Activated naive CD4-positive, alpha-beta T cell treated with anti-CD3 and anti-CD28 coated beads, Interleukin-2, amount 50 U/mL, for 24 hours (primary cell): ENCODE results near the gene CDC42BPB.

Experiments used
- H3K27ac Mint-ChIP-seq: one replicate; pipeline ENCODE4 v1.8.0; 2021; ENCODE audit warnings: mild to moderate bottlenecking, mixed read lengths
- H3K27me3 Mint-ChIP-seq: one replicate; pipeline ENCODE4 v1.8.0; 2021; ENCODE audit warnings: mixed read lengths
- H3K36me3 Mint-ChIP-seq: one replicate; pipeline ENCODE4 v1.8.0; 2021; ENCODE audit warnings: mixed read lengths
- H3K4me1 Mint-ChIP-seq: one replicate; pipeline ENCODE4 v1.8.0; 2021; ENCODE audit warnings: mixed read lengths
- H3K4me3 Mint-ChIP-seq: one replicate; pipeline ENCODE4 v1.8.0; 2021; ENCODE audit warnings: mild to moderate bottlenecking, mixed read lengths
- H3K9me3 Mint-ChIP-seq: one replicate; pipeline ENCODE4 v1.8.0; 2021; ENCODE audit warnings: mixed read lengths

CDC42BPB gene

DNA sequence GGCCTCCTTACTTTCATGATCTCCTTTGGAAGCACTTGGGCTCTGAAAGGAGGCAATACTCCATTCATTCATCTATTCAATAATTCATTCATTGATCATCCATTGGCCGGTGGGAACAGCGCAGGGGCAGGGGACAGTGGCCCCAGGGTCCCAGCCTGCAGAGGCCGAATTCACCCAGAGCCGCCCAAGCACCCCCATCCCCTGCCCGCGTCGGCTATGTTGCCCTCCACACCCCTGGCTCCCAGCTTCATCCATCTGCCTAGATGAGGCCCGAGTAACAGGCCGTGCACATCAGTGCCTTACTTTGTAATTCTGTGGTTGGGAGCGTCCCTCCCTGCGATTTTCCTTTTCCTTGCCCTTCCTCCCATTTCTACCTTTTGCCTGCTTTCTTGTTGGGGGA, 131.7 kb downstream of the CDC42BPB start:
- H3K4me1 Mint-ChIP-seq, result peaks cover 10% of the 10 kb centered on the region
- H3K9me3 Mint-ChIP-seq, result no peaks in the 10 kb centered on the region
- peaks cover 4% of the 10 kb centered on the region for H3K27me3 Mint-ChIP-seq
- no peak overlapping the region for H3K27ac Mint-ChIP-seq
- H3K4me3 Mint-ChIP-seq, result no peak overlapping the region
- H3K36me3 Mint-ChIP-seq, result no peaks in the 10 kb centered on the region

DNA sequence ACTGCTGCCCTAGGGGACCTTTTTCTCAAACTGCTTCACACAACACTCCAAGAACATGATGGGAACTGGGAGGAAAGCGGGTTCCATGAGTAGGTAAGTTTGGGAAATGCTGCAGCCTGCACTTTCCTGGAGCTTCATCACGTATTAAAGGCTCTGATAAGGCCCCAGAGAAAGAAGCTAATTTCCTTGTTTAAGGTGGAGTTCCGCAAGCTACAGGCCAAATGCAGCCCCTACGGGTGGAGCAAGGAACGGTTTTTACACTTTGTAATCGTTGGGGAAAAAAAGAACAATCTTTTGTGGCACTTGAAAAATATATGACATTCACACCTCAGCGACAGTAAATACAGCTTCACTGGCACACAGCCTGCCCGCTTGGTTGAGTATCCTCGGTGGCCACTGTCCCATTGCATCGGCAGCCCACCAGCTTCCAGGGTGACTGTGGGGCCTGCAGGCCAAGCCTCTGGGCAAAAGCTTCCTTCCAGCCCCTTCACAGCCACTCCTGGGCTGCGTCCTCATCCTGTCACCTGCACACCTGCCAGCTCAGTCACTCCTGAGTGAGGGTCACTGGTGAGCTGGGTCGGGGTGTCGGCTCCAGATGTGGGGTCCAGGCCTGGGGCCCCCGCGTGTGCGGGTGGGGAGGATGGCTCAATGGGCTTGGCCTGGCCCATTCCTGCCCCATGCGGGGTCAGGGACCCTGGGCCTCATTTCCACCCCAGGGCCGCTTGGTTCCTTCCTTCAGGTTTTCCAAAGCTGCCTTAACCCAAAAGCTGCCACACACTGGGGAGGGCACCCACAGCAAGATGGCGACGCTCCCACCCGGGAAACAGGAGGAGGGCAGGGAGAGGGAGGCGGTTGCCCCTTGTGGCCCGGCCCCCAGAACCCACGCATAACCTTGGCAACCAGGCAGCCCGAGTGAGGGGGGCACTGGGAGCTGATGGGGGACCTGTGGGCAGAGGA, 132.4 kb downstream of the CDC42BPB start:
- Mint-ChIP-seq H3K27ac (no peak overlapping the region), H3K4me1 (peaks cover 10% of the 10 kb centered on the region), H3K36me3 (no peaks in the 10 kb centered on the region), H3K27me3 (peaks cover 4% of the 10 kb centered on the region), H3K9me3 (no peaks in the 10 kb centered on the region), H3K4me3 (no peak overlapping the region)

DNA sequence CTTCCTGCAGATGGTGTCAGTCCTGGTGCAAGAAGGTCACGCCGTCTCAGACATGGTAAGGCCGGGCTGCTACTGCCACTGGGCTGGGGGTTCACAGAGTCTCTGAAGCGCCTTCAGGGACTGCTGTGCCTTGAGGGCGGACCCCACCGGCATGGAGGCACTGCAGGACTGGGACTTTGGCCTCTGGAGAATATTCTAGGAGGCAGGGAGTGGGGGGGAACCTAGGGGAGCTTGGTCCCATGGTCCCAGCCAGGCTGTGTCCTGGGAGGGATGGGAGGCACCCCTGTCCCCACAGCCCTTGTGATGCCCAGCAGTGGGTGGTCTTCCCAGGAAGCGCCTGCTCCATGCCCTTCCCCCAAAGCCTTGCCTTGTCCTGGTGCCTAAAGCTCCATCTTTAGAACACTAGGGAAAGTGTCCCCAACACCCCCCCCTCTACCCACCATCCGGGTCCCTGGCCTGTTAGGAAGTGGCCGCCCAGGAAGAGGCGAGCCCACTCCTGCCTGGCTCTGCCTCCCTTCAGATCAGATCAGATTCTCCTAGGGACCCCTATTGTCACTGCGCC, 133.3 kb downstream of the CDC42BPB start:
- Mint-ChIP-seq H3K36me3 (no peaks in the 10 kb centered on the region), H3K4me3 (peak overlapping the region; percentile 23)

DNA sequence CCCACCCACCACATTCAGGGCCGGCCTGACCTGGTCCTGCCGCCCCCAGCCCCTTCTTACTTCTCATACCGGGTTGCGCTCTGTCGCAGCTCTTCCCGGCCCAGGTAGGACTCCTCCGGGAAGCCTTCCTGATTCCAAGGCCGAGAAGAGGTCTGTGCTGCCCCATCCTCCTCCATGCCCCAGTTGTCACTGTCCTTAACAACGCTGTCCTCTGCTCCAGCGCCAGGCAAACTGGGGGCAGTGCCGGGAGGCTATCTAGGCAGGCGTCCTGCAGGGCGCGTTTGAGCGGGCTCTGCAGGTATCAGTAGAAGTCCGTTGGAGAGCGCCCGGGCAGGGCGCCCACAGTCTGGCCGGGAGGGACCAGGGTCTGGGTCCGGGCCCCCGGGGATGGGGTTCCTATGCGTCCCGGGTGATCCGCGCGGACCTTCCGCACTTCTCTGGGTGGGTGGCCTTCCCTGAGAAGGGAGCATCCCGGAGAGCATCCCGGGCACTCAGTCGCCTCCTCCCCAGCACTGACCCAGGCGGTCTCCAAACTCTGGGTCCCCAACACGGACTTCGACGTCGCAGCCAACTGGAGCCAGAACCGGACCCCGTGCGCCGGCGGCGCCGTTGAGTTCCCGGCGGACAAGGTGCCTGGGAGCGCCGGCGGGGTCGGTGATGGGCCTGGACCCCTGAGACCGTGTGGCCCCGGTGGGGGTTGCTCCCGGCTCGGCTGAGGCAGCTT, 134.0 kb downstream of the CDC42BPB start:
- no peaks in the 10 kb centered on the region for H3K36me3 Mint-ChIP-seq
- no peaks in the 10 kb centered on the region for H3K9me3 Mint-ChIP-seq
- peak overlapping the region; percentile 59 for H3K4me3 Mint-ChIP-seq
- H3K27me3 Mint-ChIP-seq, result peaks cover 4% of the 10 kb centered on the region
- no peak overlapping the region for H3K27ac Mint-ChIP-seq
- H3K4me1 Mint-ChIP-seq, result peaks cover 10% of the 10 kb centered on the region

More for the DNA sequence above, 133.3 kb downstream of the CDC42BPB start:
- peaks cover 10% of the 10 kb centered on the region for H3K4me1 Mint-ChIP-seq
- no peak overlapping the region for H3K27ac Mint-ChIP-seq
- peaks cover 4% of the 10 kb centered on the region for H3K27me3 Mint-ChIP-seq
- no peaks in the 10 kb centered on the region for H3K9me3 Mint-ChIP-seq

DNA sequence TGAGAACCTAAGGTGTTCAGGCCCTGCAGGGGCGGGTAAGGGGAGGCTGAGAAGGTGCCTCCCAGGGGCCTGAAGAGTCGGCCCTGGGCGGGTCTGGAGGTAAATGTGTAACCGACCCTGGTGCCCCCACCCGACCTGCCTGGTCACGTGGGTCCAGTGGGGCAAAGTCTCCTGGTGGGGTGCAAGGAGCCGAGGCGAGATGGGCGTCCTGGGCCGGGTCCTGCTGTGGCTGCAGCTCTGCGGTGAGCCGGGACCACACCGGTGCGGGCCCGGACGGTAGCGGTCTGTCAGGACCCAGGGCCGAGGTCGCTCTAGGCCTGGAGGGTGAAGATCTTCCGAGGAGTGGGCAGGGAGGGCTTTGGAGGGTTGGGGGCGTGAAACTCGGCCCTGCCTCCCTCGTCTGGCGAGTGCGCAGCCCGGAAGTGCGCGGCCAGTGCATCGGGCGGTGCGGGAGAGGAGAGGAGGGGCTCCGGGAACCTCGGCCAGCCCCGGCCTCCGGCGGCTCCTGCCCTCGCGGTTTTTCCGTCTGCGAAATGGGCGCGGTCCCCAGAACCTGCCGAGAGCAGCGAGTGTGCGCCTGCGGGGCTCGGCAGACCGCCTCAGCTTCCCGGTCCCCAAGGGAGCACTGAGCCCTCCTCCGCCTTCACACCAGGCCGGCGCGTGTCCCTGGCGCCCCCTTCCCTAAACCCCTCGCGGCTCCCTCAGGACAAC, 134.7 kb downstream of the CDC42BPB start, which contains the start of gene AMN:
TSS of gene AMN (plus strand) at position 174 of the 711 bp plus-strand sequence. CDS start at position 200, 26 bp downstream.
- Mint-ChIP-seq H3K27me3 (peaks cover 4% of the 10 kb centered on the region), H3K36me3 (no peaks in the 10 kb centered on the region), H3K4me1 (peaks cover 10% of the 10 kb centered on the region), H3K27ac (no peak within 1 kb of the TSS), H3K9me3 (no peaks in the 10 kb centered on the region), H3K4me3 (peak within 1 kb of the TSS; percentile 59)

DNA sequence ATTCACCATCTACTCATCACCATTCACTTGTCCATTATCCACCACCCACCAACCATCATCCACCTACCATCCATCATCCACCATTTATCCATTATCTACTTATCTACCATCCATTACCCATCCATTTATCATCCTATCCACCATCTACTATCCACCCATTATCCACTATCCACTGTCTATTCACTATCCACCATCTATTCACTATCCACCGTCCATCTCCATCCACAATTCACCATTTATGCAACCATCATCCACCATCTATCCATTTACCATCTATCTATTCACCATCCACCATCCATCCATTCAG, 136.4 kb downstream of the CDC42BPB start:
- Mint-ChIP-seq H3K4me1 (peaks cover 8% of the 10 kb centered on the region), H3K4me3 (no peak overlapping the region), H3K36me3 (no peaks in the 10 kb centered on the region), H3K27me3 (peaks cover 2% of the 10 kb centered on the region), H3K9me3 (no peaks in the 10 kb centered on the region), H3K27ac (no peak overlapping the region)

DNA sequence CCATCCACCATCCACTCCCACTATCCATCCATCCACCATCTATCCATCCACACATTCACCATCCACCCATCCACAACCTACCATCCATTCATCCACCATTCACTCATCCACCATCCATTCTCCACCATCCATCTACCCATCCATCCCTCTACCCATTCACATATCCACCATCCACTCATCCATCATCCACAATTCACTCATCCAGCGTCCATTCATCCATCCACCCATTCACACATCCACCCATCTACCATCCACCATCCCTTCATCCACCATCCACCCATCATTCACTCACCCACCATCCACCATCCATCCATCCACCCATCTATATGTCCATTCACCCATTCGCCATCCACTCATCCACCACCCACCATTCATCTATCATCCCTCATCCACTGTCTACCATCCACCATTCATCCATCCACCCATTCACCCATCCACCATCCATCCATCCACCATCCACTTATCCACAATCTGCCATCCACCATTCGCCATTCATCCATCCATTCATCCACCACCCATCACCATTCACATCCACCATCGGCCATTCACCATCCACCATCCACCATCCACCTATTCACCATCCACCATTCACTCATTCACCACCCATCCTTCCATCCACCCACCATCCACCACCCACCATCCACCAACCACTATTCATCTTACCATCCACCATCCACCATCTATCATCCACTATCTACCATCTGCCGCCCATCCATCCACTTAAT, 136.9 kb downstream of the CDC42BPB start:
- H3K9me3 Mint-ChIP-seq, result no peaks in the 10 kb centered on the region
- H3K36me3 Mint-ChIP-seq, result no peaks in the 10 kb centered on the region
- H3K27ac Mint-ChIP-seq, result no peak overlapping the region
- H3K27me3 Mint-ChIP-seq, result no peaks in the 10 kb centered on the region
- peaks cover 6% of the 10 kb centered on the region for H3K4me1 Mint-ChIP-seq
- H3K4me3 Mint-ChIP-seq, result no peak overlapping the region

DNA sequence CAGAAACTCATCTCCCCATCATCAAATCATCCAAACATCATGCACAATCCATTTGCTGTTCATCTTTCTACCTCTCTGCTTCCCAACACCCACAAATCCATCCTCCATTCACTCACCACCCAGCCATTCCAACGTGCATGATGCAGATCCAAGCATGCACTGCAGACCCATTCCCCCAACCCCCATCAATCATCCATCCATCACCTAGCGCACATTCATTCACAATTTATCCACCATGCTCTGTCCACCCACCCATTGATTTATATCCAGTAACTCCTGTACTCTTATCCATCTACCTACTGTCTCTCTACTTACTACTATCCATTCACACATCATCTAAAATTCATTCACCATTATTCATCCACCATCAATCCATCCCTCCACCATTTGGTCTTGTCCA, 138.9 kb downstream of the CDC42BPB start:
- H3K27me3 Mint-ChIP-seq, result no peaks in the 10 kb centered on the region
- H3K4me3 Mint-ChIP-seq, result no peak overlapping the region
- H3K36me3 Mint-ChIP-seq, result no peaks in the 10 kb centered on the region
- no peaks in the 10 kb centered on the region for H3K9me3 Mint-ChIP-seq
- no peaks in the 10 kb centered on the region for H3K4me1 Mint-ChIP-seq
- H3K27ac Mint-ChIP-seq, result no peak overlapping the region

DNA sequence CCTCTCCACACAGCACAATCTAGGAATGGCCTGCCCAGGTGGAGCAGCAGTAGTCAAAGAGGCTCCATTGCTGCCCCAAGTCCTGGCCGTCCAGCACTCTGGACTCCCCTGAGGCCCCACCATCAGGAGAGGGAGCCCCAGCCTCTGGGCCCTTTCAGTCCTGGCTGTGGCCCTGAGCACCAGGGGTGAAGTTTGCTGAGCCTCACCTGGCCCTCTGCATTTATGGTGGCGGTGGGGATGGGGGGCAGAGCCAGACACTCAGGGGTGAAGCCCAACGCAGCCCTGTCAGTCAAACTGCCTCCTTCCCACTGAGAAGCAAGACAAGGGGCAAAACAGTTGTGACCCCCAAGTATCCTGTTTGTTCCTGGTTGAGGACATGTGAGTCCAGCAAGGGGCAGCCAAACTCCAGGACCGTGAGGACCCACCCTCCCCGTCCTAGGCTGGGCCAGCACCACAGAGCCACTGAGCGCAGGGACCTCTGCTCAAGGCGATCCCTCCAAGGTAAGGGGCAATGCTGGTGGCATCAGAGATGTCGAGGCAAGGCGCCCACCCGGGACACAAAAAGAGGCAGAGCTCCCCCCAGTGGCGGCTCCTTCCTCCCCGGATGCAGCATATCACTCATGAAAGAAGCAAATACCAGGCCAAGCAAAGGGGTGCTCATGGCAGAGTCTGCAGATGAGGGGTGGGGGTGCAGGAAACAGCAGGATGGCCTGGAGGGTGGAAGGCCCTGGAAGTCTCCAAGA, 139.7 kb downstream of the CDC42BPB start:
- no peaks in the 10 kb centered on the region for H3K9me3 Mint-ChIP-seq

DNA sequence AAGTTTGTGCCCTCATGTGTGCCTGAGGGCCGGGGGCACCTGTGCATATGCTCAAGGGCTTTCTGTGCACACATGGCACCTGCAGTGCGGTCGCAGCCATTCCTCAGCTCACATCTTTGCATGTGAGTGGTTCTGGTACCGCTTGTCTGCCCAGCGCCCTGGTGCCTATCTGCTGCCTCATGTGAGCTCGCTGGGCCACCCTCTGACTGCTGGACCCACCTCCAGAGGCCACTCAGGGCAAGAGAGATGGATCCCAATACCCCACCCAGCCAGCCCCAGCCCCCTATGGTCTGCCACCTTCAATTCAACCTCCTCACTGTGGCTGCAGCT, 140.3 kb downstream of the CDC42BPB start:
- no peaks in the 10 kb centered on the region for H3K36me3 Mint-ChIP-seq
- no peaks in the 10 kb centered on the region for H3K9me3 Mint-ChIP-seq
- no peaks in the 10 kb centered on the region for H3K4me1 Mint-ChIP-seq
- H3K4me3 Mint-ChIP-seq, result no peak overlapping the region
- H3K27me3 Mint-ChIP-seq, result no peaks in the 10 kb centered on the region
- H3K27ac Mint-ChIP-seq, result no peak overlapping the region

More for the DNA sequence above, 139.7 kb downstream of the CDC42BPB start:
- Mint-ChIP-seq H3K36me3 (no peaks in the 10 kb centered on the region), H3K27me3 (no peaks in the 10 kb centered on the region), H3K27ac (no peak overlapping the region), H3K4me3 (no peak overlapping the region), H3K4me1 (no peaks in the 10 kb centered on the region)

DNA sequence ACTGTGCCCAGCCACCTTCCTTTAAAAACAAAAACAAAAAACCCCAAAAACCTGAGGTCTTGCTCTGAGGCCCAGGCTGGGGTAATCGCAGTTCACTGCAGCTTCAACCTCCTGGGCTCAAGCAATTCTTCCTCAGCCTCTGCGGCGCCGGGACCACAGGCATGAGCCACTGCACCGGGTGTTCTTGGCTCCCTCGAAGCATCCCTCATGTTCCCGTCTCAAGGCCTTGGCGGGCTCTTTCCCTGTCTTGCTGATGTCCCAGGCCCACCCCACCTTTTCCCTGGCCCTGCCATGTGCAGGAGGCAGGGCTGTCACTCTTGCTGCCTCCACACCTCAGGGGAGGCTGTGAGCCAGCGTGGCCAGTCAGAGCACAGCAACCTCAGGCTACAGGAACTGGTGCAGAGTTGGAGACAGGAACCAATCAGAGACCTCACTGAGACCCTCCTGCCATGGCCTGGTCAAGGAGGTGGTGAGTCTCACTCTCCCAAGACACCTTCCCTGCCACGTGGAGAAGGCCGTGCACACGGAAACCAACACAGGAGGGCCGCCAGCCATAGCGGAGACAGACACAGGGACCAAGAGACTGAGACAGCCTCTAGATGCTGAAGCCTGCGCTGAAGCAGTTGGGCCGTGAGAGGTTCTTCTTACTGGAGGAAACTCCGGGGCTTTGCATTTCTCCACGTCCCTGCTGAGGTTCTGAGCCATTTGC, 140.8 kb downstream of the CDC42BPB start:
- Mint-ChIP-seq H3K4me3 (no peak overlapping the region), H3K27ac (no peak overlapping the region), H3K27me3 (no peaks in the 10 kb centered on the region), H3K9me3 (no peaks in the 10 kb centered on the region), H3K4me1 (no peaks in the 10 kb centered on the region), H3K36me3 (no peaks in the 10 kb centered on the region)

DNA sequence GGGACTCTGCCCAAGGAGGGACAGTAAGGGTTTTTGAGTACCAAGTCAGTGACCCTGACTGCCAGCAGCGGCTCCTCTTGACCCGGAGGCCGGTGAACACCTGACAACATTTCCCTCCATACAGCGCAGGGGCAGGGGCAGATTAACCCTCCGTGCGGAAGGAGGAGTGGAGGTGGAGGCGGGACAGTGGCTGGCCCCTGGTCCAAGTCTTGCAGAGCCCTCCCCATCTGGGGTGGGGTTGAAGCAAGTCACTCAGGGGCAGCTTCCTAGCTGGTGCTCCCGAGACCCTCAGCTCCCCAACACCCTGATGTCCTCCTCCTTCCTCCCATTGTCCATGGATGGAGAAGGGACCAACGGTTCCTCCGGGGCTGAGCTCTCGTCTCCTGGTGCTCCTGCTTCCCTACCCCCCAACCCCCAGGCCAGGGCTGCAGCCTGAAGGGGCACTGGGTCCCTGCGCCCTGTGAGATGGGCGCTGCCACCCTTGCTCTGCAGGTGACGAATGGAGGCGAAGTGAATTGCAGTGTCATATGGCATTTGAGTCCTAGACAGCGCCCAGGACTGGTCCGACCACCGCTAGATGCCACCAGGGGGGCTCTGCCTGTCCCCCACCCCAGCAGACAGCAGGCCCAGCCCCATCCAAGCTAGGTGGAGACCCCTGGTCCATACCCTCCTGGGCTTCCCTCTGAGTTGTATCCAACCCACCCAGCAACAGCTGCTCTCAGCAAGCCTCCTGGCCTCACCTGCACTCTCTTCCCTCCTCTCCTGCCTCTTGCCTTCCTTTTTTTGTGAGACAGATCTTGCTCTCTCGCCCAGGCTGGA, 141.8 kb downstream of the CDC42BPB start:
- Mint-ChIP-seq H3K4me1 (no peaks in the 10 kb centered on the region), H3K4me3 (no peak overlapping the region), H3K27me3 (no peaks in the 10 kb centered on the region), H3K9me3 (no peaks in the 10 kb centered on the region), H3K36me3 (no peaks in the 10 kb centered on the region), H3K27ac (no peak overlapping the region)

DNA sequence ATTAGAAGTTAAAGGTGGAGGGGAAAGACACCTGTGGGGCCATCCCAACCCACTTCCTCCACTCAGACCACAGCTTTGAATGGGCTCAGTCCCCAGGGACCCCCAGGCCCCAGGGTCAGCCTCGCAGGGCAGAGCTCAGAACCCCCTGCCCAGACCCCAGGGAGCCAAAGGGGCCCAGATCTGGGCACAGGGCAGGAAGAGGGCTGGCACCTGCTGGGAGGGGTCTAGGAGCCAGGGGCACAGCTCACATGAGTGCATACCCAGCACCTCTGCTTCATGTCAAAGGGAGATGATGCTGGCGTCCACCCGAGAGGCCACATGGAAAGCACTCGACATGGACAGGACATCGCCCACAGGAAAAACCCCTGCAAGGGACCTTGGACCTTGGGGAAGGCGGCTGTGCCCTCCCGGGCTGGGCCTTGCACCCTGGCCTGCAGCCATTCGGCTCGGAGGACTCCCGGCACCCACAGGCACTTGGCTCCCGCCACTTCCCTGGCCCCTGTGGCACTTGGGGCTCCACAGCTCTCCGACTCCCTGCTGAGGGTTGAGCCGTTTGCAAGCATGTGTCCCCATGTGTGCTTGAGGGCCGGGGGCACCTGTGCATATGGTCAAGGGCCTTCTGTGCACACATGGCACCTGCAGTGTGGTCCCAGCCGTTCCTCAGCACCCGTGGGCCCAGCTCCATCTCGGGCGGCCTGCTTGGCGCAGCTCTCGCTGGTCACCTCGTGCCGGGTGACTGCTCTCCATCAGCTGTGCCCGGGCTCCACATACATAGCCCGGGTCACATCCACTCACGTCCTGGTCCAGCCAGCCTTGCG, 142.7 kb downstream of the CDC42BPB start:
- H3K4me1 Mint-ChIP-seq, result no peaks in the 10 kb centered on the region
- no peak overlapping the region for H3K4me3 Mint-ChIP-seq
- no peaks in the 10 kb centered on the region for H3K27me3 Mint-ChIP-seq
- H3K36me3 Mint-ChIP-seq, result no peaks in the 10 kb centered on the region
- no peak overlapping the region for H3K27ac Mint-ChIP-seq
- no peaks in the 10 kb centered on the region for H3K9me3 Mint-ChIP-seq
